Hepatocyte (in vitro differentiated cells): ENCODE results near the gene IGF2. TPM values are rescaled to one million over a fixed set of nuclear protein-coding genes. Genes with fewer than 3 reads are reported as not detected.

Experiments used
- DNase-seq: peaks from one replicate; pipeline ENCODE4 v3.0.0-alpha.2; 2016; ENCODE audit warnings: low spot score
- H2AFZ ChIP-seq: fragments of 200-600 bp; sonication (generic); 2 replicates; pipeline ENCODE4 v1.6.0; 2016; ENCODE audit warnings: antibody characterized with exemption, mild to moderate bottlenecking
- H3K27ac ChIP-seq: fragments of 200-600 bp; sonication (generic); 2 replicates; pipeline ENCODE4 v1.5.1; 2016; ENCODE audit warnings: mild to moderate bottlenecking
- H3K27me3 ChIP-seq: fragments of 200-600 bp; sonication (generic); 2 replicates; pipeline ENCODE4 v1.6.1; 2016
- H3K36me3 ChIP-seq: fragments of 200-600 bp; sonication (generic); replicated peaks from 2 replicates; pipeline ENCODE4 v1.5.1; 2016; ENCODE audit warnings: low read depth; ENCODE audit not compliant: insufficient read depth
- H3K4me1 ChIP-seq: fragments of 200-600 bp; sonication (generic); 2 replicates; pipeline ENCODE4 v1.5.1; 2016; ENCODE audit warnings: mild to moderate bottlenecking, moderate library complexity; ENCODE audit not compliant: insufficient read depth
- H3K4me2 ChIP-seq: fragments of 200-600 bp; sonication (generic); 2 replicates; pipeline ENCODE4 v1.6.0; 2016
- H3K4me3 ChIP-seq: fragments of 200-600 bp; sonication (generic); 2 replicates; pipeline ENCODE4 v1.5.1; 2016; ENCODE audit warnings: mild to moderate bottlenecking
- H3K79me2 ChIP-seq: fragments of 200-600 bp; sonication (generic); 2 replicates; pipeline ENCODE4 v1.6.0; 2017; ENCODE audit warnings: mild to moderate bottlenecking
- H3K9me2 ChIP-seq: fragments of 200-600 bp; sonication (generic); replicated peaks from 2 replicates; pipeline ENCODE4 v1.6.0; 2017; ENCODE audit warnings: mild to moderate bottlenecking; ENCODE audit not compliant: insufficient read depth
- H3K9me3 ChIP-seq: fragments of 200-600 bp; sonication (generic); 2 replicates; pipeline ENCODE4 v1.5.1; 2016; ENCODE audit warnings: low read depth, mild to moderate bottlenecking
- H4K20me1 ChIP-seq: fragments of 200-600 bp; sonication (generic); 2 replicates; pipeline ENCODE4 v1.6.0; 2016; ENCODE audit warnings: mild to moderate bottlenecking; ENCODE audit not compliant: insufficient read depth, poor library complexity, severe bottlenecking
- CTCF ChIP-seq: fragments of 200-600 bp; sonication (generic); IDR thresholded peaks from 2 replicates; pipeline ENCODE4 v1.5.1; 2016; ENCODE audit warnings: antibody characterized with exemption, mild to moderate bottlenecking; ENCODE audit not compliant: poor library complexity
- EZH2 ChIP-seq: fragments of 200-600 bp; sonication (generic); IDR thresholded peaks from 2 replicates; pipeline ENCODE4 v1.6.1; 2016; ENCODE audit warnings: antibody characterized with exemption, mild to moderate bottlenecking, borderline replicate concordance
- EZH2phosphoT487 ChIP-seq: fragments of 200-600 bp; sonication (generic); IDR thresholded peaks from one replicate; pipeline ENCODE4 v1.6.1; 2018; ENCODE audit warnings: antibody characterized with exemption, mild to moderate bottlenecking, low read depth, moderate library complexity; ENCODE audit not compliant: unreplicated experiment, severe bottlenecking
- WGBS: methylation state at CpG from one replicate; pipeline ENCODE4 v1.1.6; 2016; ENCODE audit warnings: low lambda C conversion rate; ENCODE audit errors: missing lambda C conversion rate; 5-methylcytosine and 5-hydroxymethylcytosine counted together
- polyA plus RNA-seq: library from polyadenylated mRNA; unstranded; fragments of >200 nt; fragmentation: Nextera tagmentation; extraction: Ambion mirVana; gene quantifications from 2 replicates; pipeline ENCODE4 v1.2.1, GENCODE V29; 2016
- total RNA-seq: library from RNA; depleted of rRNA; stranded (reverse); fragments of >200 nt; gene quantifications from 2 replicates; pipeline ENCODE4 v1.2.3, GENCODE V29; 2014

IGF2 gene
- total and polyA plus RNA-seq, 2 experiments from 2014 or later = 1,507 to 2,911 TPM

- H4K20me1 ChIP-seq = no peaks in the 10 kb centered on the region
Measured at GRCh38 chr11:2160736-2161259, 21.6 kb upstream of the IGF2 start, which contains the start of gene INS. TSS of gene INS (minus strand) at chr11:2161209. CDS start at chr11:2160971, 238 bp downstream.

GRCh38 chr11:2159536-2160413 lies 20.6 kb upstream of the IGF2 start:
- 79% methylated on average over 35 of the region's 36 CpGs for WGBS
- H3K4me3 ChIP-seq = no peak overlapping the region
- H2AFZ ChIP-seq = no peak overlapping the region
- no peaks in the 10 kb centered on the region for H3K9me3 ChIP-seq
- H3K27ac ChIP-seq = no peak overlapping the region
- no peaks in the 10 kb centered on the region for H3K79me2 ChIP-seq
- H3K36me3 ChIP-seq = no peaks in the 10 kb centered on the region
- H4K20me1 ChIP-seq = no peaks in the 10 kb centered on the region
- H3K4me1 ChIP-seq = no peaks in the 10 kb centered on the region
- DNase-seq = no peak
- no peak for TF ChIP-seq CTCF
- no peak for TF ChIP-seq EZH2phosphoT487
- TF ChIP-seq EZH2 = no peak
- no peaks in the 10 kb centered on the region for H3K27me3 ChIP-seq
- no peaks in the 10 kb centered on the region for H3K9me2 ChIP-seq
- no peak overlapping the region for H3K4me2 ChIP-seq

More at GRCh38 chr11:2160736-2161259, 21.6 kb upstream of the IGF2 start, which contains the start of gene INS:
- H3K9me2 ChIP-seq = no peaks in the 10 kb centered on the region
- no peak for DNase-seq
- WGBS = 94% methylated on average over 8 of the region's 13 CpGs
- no peak within 1 kb of the TSS for H2AFZ ChIP-seq
- H3K27ac ChIP-seq = no peak within 1 kb of the TSS
- H3K36me3 ChIP-seq = no peaks in the 10 kb centered on the region
- no peaks in the 10 kb centered on the region for H3K4me1 ChIP-seq
- H3K4me2 ChIP-seq = no peak within 1 kb of the TSS
- no peak within 1 kb of the TSS for H3K4me3 ChIP-seq
- TF ChIP-seq EZH2phosphoT487 (no peak), EZH2 (no peak), CTCF (no peak)
- no peaks in the 10 kb centered on the region for H3K9me3 ChIP-seq
- no peaks in the 10 kb centered on the region for H3K27me3 ChIP-seq
- no peaks in the 10 kb centered on the region for H3K79me2 ChIP-seq

- no peak overlapping the region for H3K4me3 ChIP-seq
- 92% methylated on average over 7 of the region's 10 CpGs for WGBS
- no peaks in the 10 kb centered on the region for H4K20me1 ChIP-seq
- no peaks in the 10 kb centered on the region for H3K27me3 ChIP-seq
- TF ChIP-seq EZH2 (no peak), EZH2phosphoT487 (no peak), CTCF (no peak)
- DNase-seq = no peak
- H3K27ac ChIP-seq = no peak overlapping the region
- no peaks in the 10 kb centered on the region for H3K4me1 ChIP-seq
- H3K9me3 ChIP-seq = no peaks in the 10 kb centered on the region
- H3K4me2 ChIP-seq = no peak overlapping the region
- no peaks in the 10 kb centered on the region for H3K9me2 ChIP-seq
- no peaks in the 10 kb centered on the region for H3K36me3 ChIP-seq
- no peaks in the 10 kb centered on the region for H3K79me2 ChIP-seq
- H2AFZ ChIP-seq = no peak overlapping the region
Measured at GRCh38 chr11:2158966-2159365, 19.8 kb upstream of the IGF2 start.
